GM21528 (cell line): ENCODE results near the gene LRRC63.
"Not testable (repeated sequence)": the region's sequence is repeated elsewhere in the genome, so short reads cannot be mapped to it uniquely, and the experiment has no call there.

ENCODE experiments used
- ATAC-seq: cut with Tn5 transposase; IDR thresholded peaks from one replicate; pipeline ENCODE4 v1.9.1; 2021; ENCODE audit warnings: mild to moderate bottlenecking, moderate library complexity; ENCODE audit not compliant: unreplicated experiment, low FRiP score

The LRRC63 gene

GRCh38 chr13:46220234-46220633 lies 8.5 kb downstream of the LRRC63 start:
- not testable (repeated sequence) for ATAC-seq

DNA sequence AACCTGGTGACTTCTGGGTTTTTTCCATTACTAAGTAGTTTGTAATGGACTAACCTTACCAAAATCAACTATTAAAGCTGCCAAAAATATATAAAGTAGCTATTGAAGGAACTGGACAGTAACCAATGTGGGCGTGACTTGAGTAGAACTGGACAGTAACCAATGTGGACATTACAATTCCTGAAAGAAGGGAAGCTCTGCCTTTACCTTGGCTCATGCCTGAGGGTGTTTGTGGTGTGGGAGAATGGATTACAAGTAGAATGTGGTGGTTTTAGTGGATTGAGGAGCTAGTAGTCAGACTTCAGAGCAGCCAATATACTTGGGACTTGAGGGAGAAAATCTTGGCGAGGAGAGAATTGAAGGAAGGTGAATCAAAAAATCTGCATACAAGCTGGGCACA lies 17.5 kb downstream of the LRRC63 start:
- ATAC-seq, result no peak

GRCh38 chr13:46232281-46232680 lies 20.6 kb downstream of the LRRC63 start:
- ATAC-seq, result no peak

DNA sequence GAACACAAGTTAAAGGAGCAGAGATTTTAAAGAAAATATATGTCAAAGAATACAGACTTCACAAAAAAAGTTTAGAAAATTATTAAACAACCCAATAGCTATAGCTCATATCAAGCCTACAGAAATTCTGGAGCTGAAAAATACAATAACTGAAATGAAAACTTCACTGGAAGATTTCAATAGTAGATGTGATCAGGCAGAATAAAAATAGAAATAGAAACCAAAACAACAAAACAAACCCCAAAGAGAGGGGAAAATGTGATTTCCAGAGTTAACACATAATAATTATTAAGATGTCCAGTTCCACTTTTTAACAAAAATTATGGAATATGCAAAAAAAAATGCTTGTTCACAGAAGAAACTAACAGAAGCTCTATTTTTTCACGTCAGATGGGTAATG lies 23.6 kb downstream of the LRRC63 start:
- no peak for ATAC-seq

DNA sequence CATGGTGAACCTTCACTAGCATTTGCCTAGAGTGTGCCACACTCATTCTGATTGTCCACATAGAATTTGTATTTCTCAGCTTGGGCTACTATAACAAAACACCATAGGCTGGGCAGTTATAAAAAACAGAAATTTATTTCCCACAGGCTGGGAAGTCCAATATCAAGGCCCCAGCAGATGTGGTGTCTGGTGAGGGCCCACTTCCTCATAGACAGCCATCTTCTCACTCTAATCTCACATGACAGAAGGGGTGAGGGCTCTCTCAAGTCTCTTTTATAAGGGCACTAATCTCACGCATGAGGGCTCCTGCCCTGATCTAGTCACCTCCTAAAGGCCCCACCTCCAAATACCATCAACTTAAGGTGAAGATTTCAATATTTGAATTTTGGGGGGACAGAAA lies 53.6 kb downstream of the LRRC63 start:
- ATAC-seq, result no peak

- no peak for ATAC-seq
Measured at GRCh38 chr13:46267166-46267565, 55.4 kb downstream of the LRRC63 start.

- ATAC-seq, result no peak
Measured at GRCh38 chr13:46270416-46270815, 58.7 kb downstream of the LRRC63 start.

GRCh38 chr13:46274094-46274698 lies 62.5 kb downstream of the LRRC63 start:
- ATAC-seq, result no peak

DNA sequence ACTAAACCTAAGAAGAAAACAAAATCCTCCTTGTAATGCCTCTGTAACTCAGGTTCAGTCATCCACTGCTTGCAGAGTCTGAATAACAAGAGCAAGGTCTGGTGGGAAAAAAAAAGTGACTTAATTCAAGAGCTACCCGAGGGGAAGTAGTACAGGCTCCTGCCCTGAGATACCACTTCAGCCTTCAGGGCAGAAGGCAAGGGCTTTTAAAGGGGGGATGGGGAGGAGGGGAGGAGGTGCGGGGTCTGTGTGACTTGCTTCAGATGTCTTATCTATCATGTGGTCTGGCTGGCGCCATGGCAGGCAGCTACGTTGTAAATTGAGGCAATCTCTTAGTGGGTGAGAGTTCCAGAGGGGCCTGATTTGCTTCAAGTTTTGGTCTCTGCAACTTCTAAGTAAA lies 66.7 kb downstream of the LRRC63 start:
- ATAC-seq, result no peak

GRCh38 chr13:46281779-46282178 lies 70.1 kb downstream of the LRRC63 start:
- ATAC-seq, result no peak

DNA sequence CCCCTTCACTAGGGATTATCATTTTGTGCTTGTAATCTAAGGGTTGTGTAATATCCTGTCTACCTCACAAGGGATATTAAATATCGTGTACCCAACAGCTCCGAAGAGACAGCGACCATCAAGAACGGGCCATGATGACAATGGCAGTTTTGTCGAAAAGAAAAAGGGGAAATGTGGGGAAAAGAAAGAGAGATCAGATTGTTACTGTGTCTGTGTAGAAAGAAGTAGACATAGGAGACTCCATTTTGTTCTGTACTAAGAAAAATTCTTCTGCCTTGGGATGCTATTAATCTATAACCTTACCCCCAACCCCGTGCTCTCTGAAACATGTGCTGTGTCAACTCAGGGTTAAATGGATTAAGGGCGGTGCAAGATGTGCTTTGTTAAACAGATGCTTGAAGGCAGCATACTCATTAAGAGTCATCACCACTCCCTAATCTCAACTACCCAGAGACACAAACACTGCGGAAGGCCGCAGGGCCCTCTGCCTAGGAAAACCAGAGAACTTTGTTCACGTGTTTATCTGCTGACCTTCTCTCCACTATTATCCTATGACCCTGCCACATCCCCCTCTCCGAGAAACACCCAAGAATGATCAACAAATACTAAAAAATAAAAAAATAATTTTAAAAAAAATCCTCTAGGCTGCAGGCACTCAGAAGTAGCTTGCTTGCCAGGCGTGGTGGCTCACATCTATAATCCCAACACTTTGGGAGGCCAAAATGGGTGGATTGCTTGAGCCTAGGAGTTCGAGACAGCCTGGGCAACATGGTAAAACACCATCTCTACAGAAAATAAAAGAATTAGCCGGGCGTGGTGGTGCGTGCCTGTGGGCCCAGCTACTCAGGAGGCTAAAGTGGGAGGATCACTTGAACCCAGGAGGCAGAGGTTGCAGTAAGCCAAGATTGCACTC lies 72.4 kb downstream of the LRRC63 start:
- ATAC-seq, result not testable (repeated sequence)

- no peak for ATAC-seq
Measured at GRCh38 chr13:46286972-46287371, 75.2 kb downstream of the LRRC63 start.

- ATAC-seq, result no peak
Measured at GRCh38 chr13:46288570-46289259, 77.0 kb downstream of the LRRC63 start.

DNA sequence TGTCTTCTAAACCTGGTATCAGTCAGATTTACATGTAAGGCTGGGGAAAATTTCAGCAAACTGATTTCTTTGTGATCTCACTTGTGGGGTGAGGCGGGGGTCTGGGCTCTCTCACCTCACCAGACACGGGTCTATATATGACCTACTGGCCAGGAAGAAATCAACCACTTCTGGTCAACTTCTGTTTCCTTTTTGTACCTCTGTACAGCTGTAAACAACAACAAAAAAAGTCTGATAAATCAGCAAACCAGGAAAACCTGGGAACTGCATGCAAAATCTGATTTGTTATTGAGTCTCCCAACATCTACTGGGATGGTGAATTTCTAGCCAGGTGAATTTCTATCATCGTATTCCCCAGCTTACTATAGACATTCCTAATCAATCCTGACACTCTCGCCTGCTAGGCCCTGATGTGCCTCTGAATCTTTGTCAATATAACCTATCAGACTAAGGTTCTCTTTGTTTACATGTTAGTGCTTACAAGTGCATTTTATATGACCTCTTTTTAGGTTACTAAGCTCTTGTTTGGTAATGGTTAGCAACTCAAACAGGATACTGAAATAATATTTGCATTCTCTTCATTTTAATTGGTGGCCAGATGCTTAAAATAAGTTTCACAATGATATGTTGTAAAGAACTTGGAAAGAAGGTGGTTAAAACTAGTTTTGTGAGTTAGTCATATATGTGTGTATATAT lies 77.7 kb downstream of the LRRC63 start:
- ATAC-seq, result no peak

- no peak for ATAC-seq
Measured at GRCh38 chr13:46290434-46290833, 78.7 kb downstream of the LRRC63 start.

DNA sequence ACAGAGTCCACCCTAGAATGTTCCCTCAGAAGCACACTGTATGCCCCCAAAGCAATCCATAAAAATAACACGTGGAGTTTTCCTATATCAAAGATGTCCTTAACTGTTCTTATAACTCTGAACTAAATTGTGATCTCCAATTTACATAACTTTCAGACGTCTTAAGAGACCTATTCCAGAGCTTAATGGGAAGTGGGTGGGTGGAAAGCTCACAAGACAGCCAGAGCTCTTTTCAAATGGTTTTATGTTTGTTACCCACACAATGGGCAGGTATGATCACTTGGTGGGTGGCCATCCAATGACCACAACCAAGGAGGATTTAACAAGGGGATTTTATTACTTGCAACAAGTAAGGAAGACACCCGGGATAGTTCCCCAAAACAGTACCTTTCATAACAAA lies 81.7 kb downstream of the LRRC63 start:
- no peak for ATAC-seq

GRCh38 chr13:46295491-46296114 lies 83.9 kb downstream of the LRRC63 start:
- ATAC-seq, result no peak

GRCh38 chr13:46296115-46296822 lies 84.5 kb downstream of the LRRC63 start:
- ATAC-seq, result no peak

GRCh38 chr13:46296921-46297320 lies 85.2 kb downstream of the LRRC63 start:
- no peak for ATAC-seq

GRCh38 chr13:46297361-46297811 lies 85.7 kb downstream of the LRRC63 start:
- no peak for ATAC-seq
